Stimulated activated CD8-positive, alpha-beta memory T cell treated with anti-CD3 and anti-CD28 coated beads, Interleukin-15, amount 100 ng/mL, for 4 hours (primary cell): ENCODE results near the gene COPB1.
A peak's percentile ranks its signal among the peaks of the same experiment; 100 is the strongest.

Source experiments
- DNase-seq, 2 donors: peaks; one replicate each; pipeline ENCODE4 v3.0.0-alpha.2; 2020; ENCODE audit warnings: low read depth in 2 of 2

COPB1 gene

DNA sequence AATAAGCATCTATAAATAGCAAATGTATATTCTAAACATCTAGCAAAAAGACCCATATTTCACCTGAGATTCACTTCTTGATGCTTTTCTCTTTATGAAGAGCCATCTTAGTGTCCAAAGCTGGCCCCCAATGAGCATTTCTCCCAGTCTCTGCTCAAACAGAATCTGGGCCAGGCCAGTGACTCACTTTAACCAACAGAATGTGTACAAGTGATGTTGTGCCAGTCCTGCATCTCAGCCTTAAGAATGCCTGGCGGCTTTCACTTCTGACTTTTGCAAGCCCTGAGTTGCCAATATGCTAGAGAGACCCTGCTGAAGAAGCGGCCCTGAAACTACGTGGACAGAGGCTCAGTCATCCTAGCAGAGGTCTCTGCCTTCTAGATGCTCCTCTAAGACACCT is 6.9 kb upstream of the COPB1 start:
- DNase-seq, result no peak

GRCh38 chr11:14503023-14503422 is 3.4 kb upstream of the COPB1 start:
- no peak for DNase-seq

GRCh38 chr11:14502039-14502438 is 2.4 kb upstream of the COPB1 start:
- DNase-seq, result no peak

GRCh38 chr11:14500181-14500651 is 605 bp upstream of the COPB1 start:
- peak in 1 of 2 donors; percentile 14 for DNase-seq

DNA sequence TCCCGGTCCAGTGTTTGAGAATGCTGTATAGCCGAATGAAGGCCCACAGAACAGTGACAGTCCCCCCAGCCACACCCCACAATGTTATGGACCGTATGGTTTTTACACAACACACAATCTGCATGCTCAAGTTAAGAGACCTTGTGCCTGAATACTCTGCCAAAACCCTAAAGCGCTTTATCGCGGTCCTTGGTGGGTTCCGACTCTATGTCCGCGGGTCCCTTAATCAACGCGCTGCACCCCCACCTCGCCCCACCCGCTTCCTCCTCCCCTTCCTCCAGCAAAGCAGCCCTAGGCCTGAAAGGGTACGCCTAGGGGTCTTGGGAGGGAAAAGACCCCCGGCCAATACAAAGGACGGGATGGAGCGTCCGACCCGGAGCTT is 442 bp downstream of the COPB1 start:
- DNase-seq, result peak in 1 of 2 donors; percentile 17

GRCh38 chr11:14480716-14481115 is 18.9 kb downstream of the COPB1 start:
- no peak for DNase-seq

DNA sequence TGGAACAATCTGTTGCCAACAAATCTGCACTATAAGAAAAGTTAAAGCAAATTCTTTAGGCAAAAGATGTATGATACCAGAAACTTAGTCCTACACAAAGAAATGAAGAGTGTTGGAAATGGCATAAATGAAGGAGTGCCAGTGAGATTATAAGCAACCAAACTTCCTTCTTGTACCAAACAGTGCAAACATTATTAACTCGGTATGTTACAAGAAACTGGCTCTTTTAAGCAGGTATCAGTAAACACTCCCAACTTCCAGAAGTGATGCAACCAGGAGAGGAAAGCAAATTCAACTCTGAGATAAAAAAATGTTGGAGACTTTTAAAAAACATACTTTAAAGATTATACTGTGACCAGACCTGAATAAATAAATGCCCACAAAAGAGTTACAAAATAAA is 28.5 kb downstream of the COPB1 start:
- no peak for DNase-seq

GRCh38 chr11:14463623-14464022 is 36.0 kb downstream of the COPB1 start:
- no peak for DNase-seq

- DNase-seq, result no peak
Observed at GRCh38 chr11:14460147-14460546, 39.5 kb downstream of the COPB1 start.

GRCh38 chr11:14458377-14458776 is 41.2 kb downstream of the COPB1 start:
- no peak for DNase-seq

- no peak for DNase-seq
Observed at GRCh38 chr11:14455648-14456430, 43.8 kb downstream of the COPB1 start.

DNA sequence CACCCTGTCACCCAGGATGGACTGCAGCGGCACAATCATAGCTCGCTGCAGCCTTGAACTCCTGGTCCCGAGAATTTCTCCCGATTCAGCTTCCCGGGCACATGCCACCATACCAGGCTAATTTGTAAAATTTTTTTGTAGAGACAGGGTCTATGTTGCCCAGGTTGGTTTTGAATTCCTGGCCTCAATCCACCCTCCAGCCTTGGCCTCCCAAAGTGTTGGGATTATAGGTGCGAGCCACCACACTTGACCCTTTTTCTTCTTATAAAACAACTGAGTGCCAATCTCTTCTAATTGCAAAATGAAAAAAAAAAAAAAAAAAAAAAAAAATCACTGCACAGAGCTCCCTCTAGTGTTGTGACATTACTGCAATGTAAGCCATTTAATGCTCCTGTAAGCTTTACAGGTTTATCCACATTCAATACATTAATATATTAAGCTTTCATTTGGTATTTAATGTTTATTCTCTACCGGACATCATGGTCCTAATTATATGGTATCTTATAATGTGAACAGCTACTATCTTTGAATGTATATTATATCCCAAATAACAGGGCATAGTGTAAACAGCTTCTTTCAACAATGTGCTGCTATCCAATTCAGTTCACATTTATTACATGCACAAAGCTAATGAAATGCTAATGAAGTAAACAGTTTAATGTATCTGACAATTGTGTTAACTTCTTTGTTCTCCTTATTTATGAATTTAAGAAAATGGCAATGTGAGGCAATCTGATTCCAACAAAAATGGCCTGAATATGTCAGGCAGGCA is 44.6 kb downstream of the COPB1 start:
- no peak for DNase-seq

DNA sequence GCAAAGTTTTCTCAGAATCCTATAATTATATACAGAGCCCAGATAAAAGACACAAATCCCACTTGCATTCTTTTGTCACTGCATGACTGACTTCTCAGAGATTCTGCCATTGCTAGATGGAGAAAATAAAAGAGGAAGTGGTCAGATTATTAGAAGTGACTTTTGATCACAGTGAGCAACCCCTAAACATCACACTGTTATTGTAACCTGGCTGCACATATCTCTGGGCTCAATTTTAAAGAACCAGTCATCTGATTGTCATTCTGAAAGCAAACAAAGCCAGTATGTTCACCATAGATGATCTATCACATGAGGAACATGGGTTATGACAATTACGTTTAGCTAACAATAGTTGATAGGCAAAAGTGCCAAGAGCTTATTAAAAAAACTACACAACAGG is 47.8 kb downstream of the COPB1 start:
- DNase-seq, result no peak

GRCh38 chr11:14449302-14449714 is 50.3 kb downstream of the COPB1 start:
- DNase-seq, result no peak

DNA sequence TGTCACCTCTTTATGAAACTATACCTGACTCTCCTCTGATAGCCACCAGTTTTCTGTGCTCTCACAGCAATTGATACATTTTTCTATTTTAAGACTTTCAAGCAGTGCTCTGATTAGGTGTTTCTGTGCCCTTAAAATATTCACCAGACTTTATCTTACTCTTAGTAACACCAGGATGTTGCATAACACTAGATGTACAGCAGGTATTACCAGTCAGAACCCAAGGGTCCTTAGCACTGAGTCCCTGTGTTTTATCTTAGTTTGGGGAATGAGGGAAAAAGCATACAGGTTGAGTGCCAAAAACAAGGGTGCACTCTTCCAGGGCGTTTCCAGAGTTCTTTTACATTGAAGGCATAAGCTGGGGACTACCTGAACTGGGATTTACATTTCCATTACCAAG is 51.4 kb downstream of the COPB1 start:
- DNase-seq, result no peak

DNA sequence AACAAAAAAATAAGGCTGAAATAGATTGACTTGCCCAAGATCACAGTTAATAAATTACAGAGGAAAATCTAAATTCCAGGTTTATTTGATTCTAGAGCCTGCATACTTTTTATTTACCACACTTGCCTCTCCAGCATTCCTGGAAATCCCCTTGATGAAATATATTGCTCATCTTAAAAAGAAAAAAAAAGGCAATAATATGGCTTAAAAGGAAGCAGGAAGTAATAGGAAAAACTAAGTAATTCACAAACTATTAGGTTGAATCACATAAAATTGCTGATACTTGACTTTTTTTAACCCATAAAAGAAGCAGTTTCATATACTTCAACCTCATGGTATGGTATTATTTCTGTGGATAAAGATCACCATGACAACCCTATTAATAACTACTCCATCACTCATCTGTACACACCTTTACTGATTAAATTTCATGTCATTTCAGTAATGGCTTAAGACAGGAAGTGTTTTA is 52.9 kb downstream of the COPB1 start:
- no peak for DNase-seq

- DNase-seq, result no peak
Observed at GRCh38 chr11:14445542-14446530, 53.8 kb downstream of the COPB1 start.

- DNase-seq, result no peak
Observed at GRCh38 chr11:14444441-14445189, 55.0 kb downstream of the COPB1 start.

GRCh38 chr11:14443638-14444037 is 56.0 kb downstream of the COPB1 start:
- no peak for DNase-seq

DNA sequence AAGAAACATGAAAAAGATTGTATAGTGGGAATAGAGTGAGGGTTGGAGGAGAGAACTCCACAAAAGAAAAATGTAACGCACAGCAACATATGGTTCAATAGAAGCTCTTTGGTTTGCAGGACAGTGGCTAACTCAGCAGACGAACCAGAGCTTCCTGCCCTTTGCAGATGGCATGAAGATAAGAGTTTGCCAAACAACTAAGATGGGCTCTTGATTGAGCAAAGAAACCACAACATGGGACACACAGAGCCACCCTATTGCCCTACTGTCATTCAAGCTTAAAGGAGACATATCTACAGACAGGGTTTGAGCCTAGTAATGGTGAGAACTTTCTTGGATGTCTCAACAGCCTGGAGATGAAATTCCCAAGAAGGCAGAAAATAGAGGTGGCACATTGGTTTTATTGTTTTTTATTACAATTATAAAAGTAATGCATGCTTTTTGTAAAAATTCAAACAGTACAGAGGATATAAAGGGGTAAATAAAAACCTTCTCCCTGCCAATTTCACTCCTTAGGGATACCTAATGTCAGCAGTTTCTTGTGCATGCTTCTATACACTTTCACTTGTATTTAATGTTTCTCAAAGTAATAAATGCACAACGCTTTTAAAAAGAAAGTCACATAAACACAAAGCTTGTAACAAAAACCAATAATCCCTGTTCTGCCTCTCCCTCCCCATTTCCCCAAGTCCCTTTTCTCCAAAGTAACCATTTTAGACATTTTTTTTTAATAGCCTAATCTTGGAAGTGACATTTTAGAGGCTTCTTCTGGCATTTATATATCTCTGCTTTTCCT is 63.7 kb downstream of the COPB1 start:
- DNase-seq, result no peak
